Stomach (tissue), 4 donors: Measurements from ENCODE around the gene DOCK1.

ENCODE experiments used
- CTCF ChIP-seq, 7 experiments: fragments of 450-650 bp in 4 of 7; fragments of 200-600 bp in 3 of 7; sonication (generic) in 3 of 7; IDR thresholded peaks; one replicate each; pipeline ENCODE4 v1.5.1; 2016 to 2019; ENCODE audit warnings: antibody characterized with exemption in 7 of 7, control low read depth in 2 of 7, mild to moderate bottlenecking in 1 of 7
- POLR2A ChIP-seq, 4 donors: fragments of 450-650 bp; IDR thresholded peaks; one replicate each; pipeline ENCODE4 v1.6.1; 2016; ENCODE audit warnings: antibody characterized with exemption in 4 of 4, control low read depth in 2 of 4, mild to moderate bottlenecking in 1 of 4, moderate library complexity in 1 of 4
- POLR2AphosphoS5 ChIP-seq, 3 donors: sonication (generic); formaldehyde crosslinking; IDR thresholded peaks; one replicate each; pipeline ENCODE4 v1.6.1; 2016; ENCODE audit warnings: antibody characterized with exemption in 3 of 3

- TF ChIP-seq CTCF (IDR thresholded peaks at IDR 0.05) (no peak), POLR2AphosphoS5 (IDR thresholded peaks at IDR 0.05) (no peak), POLR2A (IDR thresholded peaks at IDR 0.05) (no peak)
Measured at GRCh38 chr10:127298381-127298780, 393.2 kb downstream of the DOCK1 start.
